ENCODE results near the gene DALRD3.
A peak's percentile ranks its signal among the peaks of the same experiment; 100 is the strongest.

Gene DALRD3

GRCh38 chr3:49006408-49007067 lies 11.8 kb downstream of the DALRD3 start:
- Histone ChIP-seq H3K27me3 (no peaks in the 10 kb centered on the region), H3K9me3 (no peaks in the 10 kb centered on the region), H3K27ac (peak overlapping the region; percentile 89), H3K4me1 (ENCODE audit: control insufficient read depth in 1 of 2, insufficient read depth in 1 of 2, low read depth in 1 of 2, low read length in 1 of 2) (peaks cover 24 to 35% of the 10 kb centered on the region in 2 experiments), H3K4me3 (ENCODE audit: low read depth in 1 of 2, low read length in 1 of 2) (peak overlapping the region; percentile 83 to 96), H3K36me3 (peaks cover under 1% of the 10 kb centered on the region)
- TF ChIP-seq CTCF (IDR thresholded peaks at IDR 0.05), result no peak

- Histone ChIP-seq H3K4me3 (ENCODE audit: low read depth in 1 of 2, low read length in 1 of 2) (no peak overlapping the region), H3K36me3 (no peaks in the 10 kb centered on the region), H3K4me1 (ENCODE audit: control insufficient read depth in 1 of 2, insufficient read depth in 1 of 2, low read depth in 1 of 2, low read length in 1 of 2) (peaks cover 24 to 35% of the 10 kb centered on the region in 2 experiments), H3K9me3 (no peaks in the 10 kb centered on the region), H3K27ac (no peak overlapping the region), H3K27me3 (no peaks in the 10 kb centered on the region)
- no peak for TF ChIP-seq CTCF (IDR thresholded peaks at IDR 0.05)
Measured at GRCh38 chr3:49005998-49006397, 12.4 kb downstream of the DALRD3 start.

- H3K27me3 ChIP-seq, result no peaks in the 10 kb centered on the region
- no peaks in the 10 kb centered on the region for H3K9me3 ChIP-seq
- no peak overlapping the region for H3K4me3 ChIP-seq (ENCODE audit: low read depth in 1 of 2, low read length in 1 of 2)
- TF ChIP-seq CTCF (IDR thresholded peaks at IDR 0.05), result no peak
- no peak overlapping the region for H3K27ac ChIP-seq
- peaks cover 24 to 35% of the 10 kb centered on the region in 2 experiments for H3K4me1 ChIP-seq (ENCODE audit: control insufficient read depth in 1 of 2, insufficient read depth in 1 of 2, low read depth in 1 of 2, low read length in 1 of 2)
- no peaks in the 10 kb centered on the region for H3K36me3 ChIP-seq
Measured at GRCh38 chr3:49005303-49005680, 13.1 kb downstream of the DALRD3 start.

GRCh38 chr3:49004352-49005302 lies 13.8 kb downstream of the DALRD3 start:
- no peaks in the 10 kb centered on the region for H3K27me3 ChIP-seq
- no peak overlapping the region for H3K4me3 ChIP-seq (ENCODE audit: low read depth in 1 of 2, low read length in 1 of 2)
- no peaks in the 10 kb centered on the region for H3K9me3 ChIP-seq
- TF ChIP-seq CTCF (IDR thresholded peaks at IDR 0.05), result no peak
- H3K4me1 ChIP-seq (ENCODE audit: control insufficient read depth in 1 of 2, insufficient read depth in 1 of 2, low read depth in 1 of 2, low read length in 1 of 2), result peaks cover 22 to 32% of the 10 kb centered on the region in 2 experiments
- H3K36me3 ChIP-seq, result no peaks in the 10 kb centered on the region
- H3K27ac ChIP-seq, result no peak overlapping the region

- no peak overlapping the region for H3K4me3 ChIP-seq (ENCODE audit: low read depth in 1 of 2, low read length in 1 of 2)
- no peak for TF ChIP-seq CTCF (IDR thresholded peaks at IDR 0.05)
Measured at GRCh38 chr3:49001155-49001554, 17.2 kb downstream of the DALRD3 start.

More at GRCh38 chr3:49001155-49001554, 17.2 kb downstream of the DALRD3 start:
- H3K9me3 ChIP-seq, result no peaks in the 10 kb centered on the region
- no peaks in the 10 kb centered on the region for H3K36me3 ChIP-seq
- no peaks in the 10 kb centered on the region for H3K27me3 ChIP-seq
- peaks cover under 1 to 2% of the 10 kb centered on the region in 2 experiments for H3K4me1 ChIP-seq (ENCODE audit: control insufficient read depth in 1 of 2, insufficient read depth in 1 of 2, low read depth in 1 of 2, low read length in 1 of 2)
- H3K27ac ChIP-seq, result no peak overlapping the region
